H1 (cell line): Measurements from ENCODE around the gene SLC27A1.

Experiments
- POLR2AphosphoS5 ChIP-seq: IDR thresholded peaks from 2 replicates; pipeline ENCODE4 v1.6.1; 2011; ENCODE audit warnings: low read depth, low read length
- SP1 ChIP-seq: IDR thresholded peaks from 2 replicates; pipeline ENCODE4 v1.6.1; 2011; ENCODE audit warnings: low read depth, low read length
- SRF ChIP-seq: IDR thresholded peaks from 2 replicates; pipeline ENCODE4 v1.6.1; 2011; ENCODE audit warnings: mild to moderate bottlenecking, low read depth, low read length, moderate library complexity
- TAF1 ChIP-seq: IDR thresholded peaks from 2 replicates; pipeline ENCODE4 v1.6.1; 2011; ENCODE audit warnings: mild to moderate bottlenecking, low read depth, low read length
- TCF12 ChIP-seq: IDR thresholded peaks from 2 replicates; pipeline ENCODE4 v1.6.1; 2011; ENCODE audit warnings: low read depth, mild to moderate bottlenecking, low read length

DNA sequence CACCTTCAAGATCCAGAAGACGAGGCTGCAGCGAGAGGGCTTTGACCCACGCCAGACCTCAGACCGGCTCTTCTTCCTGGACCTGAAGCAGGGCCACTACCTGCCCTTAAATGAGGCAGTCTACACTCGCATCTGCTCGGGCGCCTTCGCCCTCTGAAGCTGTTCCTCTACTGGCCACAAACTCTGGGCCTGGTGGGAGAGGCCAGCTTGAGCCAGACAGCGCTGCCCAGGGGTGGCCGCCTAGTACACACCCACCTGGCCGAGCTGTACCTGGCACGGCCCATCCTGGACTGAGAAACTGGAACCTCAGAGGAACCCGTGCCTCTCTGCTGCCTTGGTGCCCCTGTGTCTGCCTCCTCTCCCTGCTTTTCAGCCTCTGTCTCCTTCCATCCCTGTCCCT lies 34.1 kb downstream of the SLC27A1 start:
- TF ChIP-seq SP1 (no peak), TAF1 (no peak), TCF12 (no peak), SRF (no peak), POLR2AphosphoS5 (no peak)
